Measurements from ENCODE around the gene GPC3.
A peak's percentile ranks its signal among the peaks of the same experiment; 100 is the strongest.

Gene GPC3

DNA sequence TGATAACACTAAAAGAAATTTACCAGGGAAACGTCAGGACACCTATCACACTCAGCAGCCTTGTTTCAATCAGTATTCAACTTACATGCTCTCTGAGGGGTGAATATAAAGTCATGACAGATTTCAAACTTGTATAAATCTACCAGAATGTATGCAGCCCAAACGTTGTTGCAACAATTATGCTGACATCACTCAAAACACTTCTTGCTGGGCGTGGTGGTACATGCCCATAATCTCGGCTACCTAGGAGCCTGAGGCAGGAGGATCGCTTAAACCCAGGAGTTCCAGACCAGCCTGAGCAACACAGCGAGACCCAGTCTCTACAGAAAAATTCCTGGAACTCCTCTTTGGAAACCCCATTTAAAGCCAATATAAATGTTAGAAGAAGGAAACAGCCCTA, 303.5 kb downstream of the GPC3 start:
- no peak for DNase-seq (ENCODE audit: low read depth)

DNA sequence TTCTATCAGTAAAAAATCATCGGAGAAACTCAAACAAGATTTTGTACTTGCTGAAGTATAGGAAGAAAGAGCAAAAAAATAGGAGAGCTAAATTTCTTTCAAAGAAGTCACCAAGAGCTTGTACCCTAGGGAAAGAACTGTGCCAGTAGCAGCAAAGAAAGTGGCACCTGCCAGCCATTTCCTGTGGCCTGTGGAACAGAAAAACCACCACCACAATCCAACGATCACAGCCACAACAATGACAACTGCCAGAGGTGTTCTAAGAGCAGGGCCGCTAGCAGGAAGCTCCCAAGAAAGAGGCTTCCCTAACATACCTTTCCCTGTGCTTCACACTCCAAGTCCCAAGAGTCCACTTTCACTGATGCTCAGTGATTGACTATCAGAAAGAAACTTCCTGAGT, 304.0 kb downstream of the GPC3 start:
- no peak for DNase-seq (ENCODE audit: low read depth)

DNA sequence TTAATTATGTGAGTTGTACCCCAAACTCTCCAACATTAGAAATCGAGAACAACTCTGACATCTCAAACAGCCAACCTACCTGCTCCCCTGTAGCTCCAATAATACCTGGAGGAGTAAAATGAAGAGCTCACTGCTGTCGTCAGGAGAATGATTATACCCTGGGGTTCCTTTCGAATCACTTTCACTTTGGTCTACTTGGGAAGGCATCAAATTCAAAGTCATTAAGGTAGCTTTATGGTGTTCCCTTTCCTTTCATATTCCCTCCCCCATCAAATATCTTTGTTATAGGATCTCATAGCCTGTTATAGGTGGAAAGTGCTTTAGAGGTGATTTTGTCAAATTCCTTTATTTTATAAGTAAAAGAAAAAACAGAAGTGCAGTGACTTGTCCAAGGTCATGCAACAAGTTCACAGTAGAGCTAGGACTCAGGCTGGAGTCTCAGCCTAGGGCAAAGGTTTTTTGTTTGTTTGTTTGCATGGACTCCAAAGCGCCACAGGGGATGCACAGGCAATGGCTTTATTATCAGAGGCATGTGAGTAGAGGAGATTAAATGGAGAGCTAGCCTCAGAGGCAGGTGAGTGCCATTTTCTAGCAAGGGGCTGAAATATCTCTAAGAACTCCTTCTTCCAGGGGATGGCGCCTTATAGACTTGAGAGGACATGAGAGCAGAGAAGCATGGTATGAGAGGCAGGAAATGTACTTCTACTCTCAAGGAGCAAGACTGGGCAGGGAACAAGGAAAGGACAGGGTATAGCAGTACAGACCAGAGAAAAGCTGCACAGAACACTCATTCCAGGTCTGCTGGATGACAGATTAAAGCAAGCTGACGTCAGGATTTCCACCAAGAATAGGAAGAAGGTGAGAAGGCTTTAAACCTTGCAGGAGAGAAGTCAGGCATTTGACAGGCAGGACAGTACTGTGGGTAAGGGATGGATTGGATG, 308.0 kb downstream of the GPC3 start:
- no peak for DNase-seq (ENCODE audit: low read depth)

DNA sequence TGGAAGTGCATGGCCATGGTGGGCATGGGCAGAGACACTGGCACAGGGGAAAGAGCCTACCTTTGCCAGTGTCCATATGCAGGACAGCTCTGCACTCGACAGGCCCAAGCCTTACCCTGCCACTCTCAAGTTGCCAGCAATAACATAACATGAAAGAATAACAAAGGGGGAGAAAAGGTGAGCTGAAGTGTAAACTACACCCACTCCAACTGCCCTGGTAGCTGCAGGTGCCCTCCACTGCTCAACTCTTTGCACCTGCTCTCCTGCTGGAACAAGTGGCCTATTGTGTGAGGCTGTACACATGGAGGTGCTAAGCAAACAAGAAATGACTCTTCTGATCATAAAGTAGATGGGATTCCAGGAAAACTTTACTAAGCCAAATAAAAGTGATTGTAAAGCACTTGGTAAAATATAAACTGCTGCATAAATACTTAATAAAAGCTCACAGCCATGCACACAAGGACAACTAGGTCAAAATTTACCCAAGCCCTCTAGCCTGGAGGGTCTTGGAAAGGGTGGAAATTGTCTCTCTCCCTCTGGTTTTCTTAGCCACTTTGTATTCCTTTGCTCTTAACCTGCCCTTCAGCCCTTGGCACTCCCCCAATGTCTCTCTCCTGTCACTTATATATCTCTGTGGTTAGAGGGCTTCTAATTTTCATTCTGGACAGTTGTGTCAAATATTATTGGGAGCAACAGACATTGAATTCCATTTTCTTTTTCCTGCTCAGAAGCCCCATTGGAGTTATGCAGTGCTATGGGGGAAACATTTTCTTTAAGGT, 308.9 kb downstream of the GPC3 start:
- no peak for DNase-seq (ENCODE audit: low read depth)

DNA sequence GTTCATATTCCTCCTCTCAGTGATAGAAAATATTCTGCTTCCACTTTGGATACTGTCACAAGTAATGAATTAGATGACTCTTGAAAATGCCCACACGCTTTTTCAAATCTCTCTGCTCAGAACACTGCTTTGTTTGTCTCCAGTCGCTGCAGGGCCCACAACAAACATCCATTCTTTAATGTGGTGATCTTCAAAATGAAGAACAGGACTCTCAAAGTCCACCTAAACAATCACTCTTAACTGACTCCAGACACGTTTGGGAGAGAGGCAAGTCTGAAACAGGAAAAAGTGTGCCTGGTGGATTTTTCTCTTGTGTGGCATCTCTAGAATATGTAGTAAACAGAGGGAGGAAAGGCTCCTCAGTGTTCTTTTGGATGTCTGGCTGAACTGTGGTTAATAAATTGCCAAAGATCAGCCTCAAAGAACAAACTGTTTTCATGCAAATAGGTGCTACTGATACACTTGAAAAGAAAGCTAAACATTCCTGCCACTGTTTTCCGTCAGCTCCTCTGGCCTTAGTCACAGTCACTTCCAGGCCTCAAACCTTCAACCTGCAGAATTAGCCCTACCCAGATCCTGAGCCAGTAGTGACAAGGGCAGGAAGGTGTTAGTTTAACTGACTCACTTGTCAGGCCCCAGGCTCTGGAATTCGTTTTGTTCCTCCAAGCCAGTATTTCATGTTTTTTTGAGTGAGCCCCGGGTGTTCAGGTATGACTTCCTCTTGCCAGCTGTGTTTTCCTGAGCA, 310.5 kb downstream of the GPC3 start:
- DNase-seq (ENCODE audit: low read depth) = no peak

DNA sequence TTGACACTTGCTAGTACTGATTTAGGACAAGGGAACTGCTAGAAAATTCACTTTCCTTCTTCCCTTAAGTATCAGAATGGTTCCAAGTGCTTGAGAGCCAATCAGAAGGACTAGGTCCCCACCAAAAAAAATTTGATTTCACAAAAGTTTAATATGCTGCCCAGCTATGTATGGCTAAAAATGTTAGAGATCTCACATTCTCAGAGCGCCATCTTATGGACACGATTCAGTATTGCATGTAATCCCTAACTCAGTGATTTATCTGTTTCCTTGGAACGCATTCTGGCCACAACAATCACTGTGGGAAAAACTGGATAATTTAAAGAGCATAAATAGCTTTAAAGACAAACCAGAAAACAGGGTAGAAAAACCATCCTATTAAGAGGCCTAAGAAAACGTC, 315.0 kb downstream of the GPC3 start:
- DNase-seq (ENCODE audit: low read depth) = peak; percentile 3

DNA sequence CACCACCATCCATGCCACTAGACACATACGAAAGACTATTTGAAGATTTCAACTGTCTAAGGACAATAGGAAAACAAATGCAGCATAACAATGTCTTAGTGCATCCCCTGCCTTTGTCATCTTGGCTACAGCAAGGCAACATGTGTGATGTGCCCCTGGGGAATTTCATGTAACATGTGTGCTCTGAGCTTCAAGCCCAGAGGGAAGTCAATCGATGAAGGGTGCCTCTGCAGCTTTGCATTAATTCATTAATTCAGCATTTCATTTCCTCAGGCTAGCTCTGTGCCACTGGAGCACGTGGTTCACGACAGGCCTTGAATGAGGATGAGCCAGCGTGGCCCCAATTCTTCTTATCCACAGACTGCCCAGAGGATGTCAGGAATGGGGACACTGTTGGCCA, 316.2 kb downstream of the GPC3 start:
- no peak for DNase-seq (ENCODE audit: low read depth)

DNA sequence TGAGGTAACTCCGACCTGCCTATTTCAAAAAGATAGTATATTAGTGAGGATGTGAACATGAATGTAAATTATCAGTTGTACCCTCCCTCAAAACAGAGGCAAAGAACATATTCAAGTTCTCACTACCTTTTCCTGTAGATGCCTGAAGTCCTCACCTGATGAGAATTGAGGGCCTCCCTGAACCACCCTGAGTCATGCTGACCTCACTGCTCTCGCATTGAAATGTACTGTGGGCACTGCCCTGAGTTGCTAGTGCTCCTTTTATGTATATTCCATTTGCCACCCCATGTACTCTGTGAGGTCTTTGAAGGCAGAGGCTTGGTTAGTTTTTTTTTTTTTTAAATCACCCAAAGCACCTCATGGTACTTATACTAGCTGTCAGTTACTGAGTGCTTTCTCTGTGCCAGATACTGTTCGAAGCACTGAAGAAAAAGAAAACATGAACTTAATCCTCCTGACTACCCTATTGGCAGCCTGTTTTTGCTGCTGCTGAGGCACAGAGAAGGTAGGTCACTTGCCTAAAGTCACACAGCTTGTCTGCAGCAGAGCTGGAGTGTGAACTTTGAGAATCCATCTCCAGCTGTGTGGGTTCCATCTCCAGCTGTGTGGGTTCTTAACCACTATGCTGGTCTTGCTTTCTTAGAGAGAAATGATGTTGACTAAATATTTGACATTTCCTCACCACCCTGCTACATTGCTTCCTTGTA, 317.0 kb downstream of the GPC3 start:
- no peak for DNase-seq (ENCODE audit: low read depth)

DNA sequence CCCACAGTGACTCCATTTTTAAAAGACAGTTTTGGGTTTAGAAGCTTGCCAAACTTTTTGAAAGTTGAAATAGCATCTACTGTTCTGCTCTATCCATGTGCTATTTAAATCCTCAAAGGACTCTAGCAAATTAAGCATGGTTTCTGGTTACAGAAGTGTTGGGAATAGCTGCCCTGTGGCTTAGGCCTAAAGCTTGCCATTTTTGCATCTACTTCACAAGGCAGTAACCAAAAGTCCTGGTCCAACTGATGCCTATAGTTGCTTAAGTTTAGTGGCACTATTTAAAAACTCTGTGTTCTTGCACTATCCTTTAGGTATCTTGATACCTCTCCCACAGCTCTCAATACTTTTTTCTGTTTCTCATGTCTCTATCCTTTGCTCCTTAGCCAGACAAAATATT, 319.1 kb downstream of the GPC3 start:
- DNase-seq (ENCODE audit: low read depth) = no peak

DNA sequence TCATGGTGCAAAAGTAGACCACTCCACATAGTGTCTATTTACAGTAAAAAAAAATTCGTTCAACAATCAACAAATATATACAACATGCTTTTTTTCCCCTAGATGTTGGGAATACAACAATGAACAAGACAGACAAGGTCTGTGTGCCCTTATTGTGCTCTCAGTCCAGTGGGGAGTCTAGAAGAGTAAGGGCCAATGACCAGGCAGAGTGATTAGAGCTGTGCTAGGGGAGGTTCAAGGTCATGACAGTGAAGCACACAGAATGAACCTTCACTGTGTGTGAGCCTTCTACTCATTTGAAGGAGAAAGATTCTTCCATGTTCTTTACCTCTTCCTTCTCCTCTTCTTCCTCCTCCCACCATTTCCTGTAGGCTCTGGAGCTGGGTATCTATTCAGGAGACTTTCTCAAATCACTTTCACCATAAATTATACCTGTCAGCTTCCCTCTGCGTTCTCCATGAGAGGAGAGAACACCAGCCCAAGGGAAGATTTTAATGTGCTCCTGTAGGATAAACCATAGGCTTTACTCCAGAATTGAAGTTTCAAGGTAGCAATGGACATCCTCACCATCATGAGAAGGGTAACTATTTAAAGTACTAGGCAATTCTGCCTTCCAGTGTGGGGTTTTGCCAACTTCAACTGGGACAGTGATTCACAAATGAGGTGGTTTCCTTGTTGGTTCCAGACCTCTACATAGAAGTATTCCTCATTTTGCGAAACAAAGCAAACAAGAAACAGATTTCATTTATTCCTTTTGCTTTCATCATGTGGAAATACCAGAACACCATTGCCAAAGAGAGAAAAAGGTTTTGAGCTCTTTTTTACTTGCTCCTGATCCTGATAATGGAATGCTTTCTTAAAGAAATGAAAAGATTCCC, 323.2 kb downstream of the GPC3 start:
- no peak for DNase-seq (ENCODE audit: low read depth)

DNA sequence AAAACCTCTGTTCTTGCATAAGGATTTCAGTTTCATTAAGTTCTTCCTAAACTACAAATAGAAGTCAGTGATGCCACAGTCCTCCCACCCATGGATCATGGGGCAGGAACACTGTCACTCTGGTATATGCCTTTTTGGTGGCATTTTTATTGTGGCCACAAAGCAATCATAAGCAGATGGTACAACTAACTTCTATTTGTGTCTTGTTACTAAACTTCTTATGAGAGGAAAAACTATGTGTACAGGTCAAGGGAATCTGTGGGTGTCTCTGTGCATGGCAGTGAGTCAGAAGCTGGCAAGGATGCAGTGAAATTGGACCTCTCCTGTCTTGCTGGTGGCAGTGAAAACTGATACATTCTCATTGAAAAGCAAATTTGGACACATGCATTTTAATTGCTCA, 325.1 kb downstream of the GPC3 start:
- no peak for DNase-seq (ENCODE audit: low read depth)

DNA sequence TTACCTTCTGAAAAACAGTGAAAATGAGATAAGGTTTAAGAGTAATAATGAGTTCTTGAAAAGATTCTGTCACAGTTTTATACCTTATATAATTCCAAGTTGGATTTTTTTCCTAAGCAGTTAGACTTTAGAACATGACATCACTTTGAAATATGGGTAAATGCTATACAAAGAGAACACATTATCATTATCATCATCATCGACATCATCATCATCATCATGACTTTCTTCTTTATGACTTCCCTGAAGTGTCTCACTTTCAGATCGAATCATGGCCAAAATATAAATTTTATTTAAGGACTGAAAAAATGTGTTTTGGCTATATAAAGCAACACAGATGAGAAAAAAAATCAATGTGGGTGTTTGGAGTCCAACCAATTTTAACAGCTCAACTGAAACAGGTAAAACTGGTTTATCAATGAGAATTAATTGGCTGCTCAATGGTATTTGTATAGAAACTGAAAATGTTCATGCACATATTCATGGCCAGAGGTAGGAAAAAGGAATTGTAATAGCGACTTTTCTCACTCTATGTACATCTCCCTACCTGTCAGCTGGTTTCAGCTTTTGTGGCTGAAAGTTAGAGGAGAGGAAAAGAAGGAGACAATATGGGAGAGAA, 327.0 kb downstream of the GPC3 start:
- no peak for DNase-seq (ENCODE audit: low read depth)

DNA sequence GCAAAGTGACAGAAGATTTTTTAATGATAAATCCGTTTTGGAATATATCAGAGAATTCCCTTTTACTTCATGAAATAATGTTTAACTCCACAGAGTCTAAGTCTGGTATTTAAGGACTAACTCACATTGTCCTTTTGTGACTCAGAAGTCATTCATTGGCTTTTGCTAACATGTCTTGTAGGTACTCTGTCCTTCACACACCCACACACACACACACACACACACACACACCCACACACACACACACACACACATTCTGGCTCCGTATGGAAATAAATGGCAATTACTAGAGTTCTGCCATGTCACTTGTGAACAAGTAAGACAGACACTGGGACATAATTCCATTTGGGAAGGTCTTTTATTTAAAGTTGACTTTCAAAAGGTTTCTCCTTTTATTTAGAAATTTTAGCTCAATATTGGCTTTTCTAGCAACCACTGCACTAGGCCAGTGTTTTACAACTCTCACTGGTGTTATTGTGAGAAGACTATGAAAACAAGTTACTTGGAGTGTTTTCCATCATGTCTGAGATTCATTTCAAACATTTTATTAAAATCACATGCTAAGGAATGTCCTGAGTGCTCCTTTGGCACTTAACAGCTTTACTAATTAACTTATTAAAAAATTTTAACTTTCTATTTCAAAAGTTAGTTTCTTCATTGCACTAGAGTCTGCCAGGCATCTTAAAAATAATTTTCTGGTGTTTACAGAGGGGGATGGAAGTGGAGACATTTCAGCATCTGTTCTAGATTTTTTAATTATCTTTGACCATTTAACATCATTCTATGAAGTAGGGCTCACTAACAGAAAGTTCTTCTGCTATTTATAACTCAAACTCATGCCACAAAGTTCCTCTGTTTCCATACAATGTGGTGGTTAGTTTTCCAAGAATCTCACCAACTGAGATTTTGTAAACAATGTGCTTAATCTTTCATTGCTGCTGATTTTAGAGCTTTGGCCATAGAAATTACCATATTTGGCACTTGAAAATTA, 329.8 kb downstream of the GPC3 start:
- DNase-seq (ENCODE audit: low read depth) = no peak

DNA sequence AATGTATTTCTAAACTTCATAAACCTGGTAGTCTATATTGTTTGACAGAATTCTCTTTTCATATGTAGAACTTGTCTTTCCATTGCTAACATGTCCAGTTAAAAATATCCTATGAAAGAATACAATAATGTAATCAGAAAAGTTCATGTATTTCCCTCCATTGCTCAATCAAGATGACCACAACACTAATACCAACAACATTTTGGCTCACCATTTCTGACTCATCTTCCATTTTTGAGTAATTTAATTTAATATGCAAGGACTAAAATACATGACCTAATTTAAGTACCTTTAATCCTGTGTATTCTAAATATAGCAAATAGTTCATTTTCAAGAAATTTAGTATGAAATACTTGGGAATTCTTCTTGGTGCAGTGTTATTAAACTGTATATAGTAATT, 330.6 kb downstream of the GPC3 start:
- DNase-seq (ENCODE audit: low read depth) = no peak

DNA sequence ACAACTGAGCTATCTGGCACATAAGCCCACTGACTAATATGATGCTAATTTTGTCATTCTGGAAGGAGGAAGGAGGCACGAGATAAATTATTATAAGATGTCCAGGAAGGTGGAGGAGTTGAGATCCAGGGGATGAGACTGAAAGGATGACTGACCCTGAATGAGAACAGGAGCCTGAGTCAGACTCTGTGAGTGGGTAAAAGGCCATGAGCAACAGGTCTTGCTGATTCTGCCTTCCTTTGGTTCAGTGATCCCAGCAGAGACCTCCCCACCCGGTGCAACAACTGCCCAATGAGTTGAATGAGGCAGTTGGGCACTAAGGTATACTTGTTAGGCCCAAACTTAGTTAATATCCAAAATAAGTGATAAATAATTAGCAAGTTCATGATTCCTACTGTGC, 332.0 kb downstream of the GPC3 start:
- DNase-seq (ENCODE audit: low read depth) = no peak

DNA sequence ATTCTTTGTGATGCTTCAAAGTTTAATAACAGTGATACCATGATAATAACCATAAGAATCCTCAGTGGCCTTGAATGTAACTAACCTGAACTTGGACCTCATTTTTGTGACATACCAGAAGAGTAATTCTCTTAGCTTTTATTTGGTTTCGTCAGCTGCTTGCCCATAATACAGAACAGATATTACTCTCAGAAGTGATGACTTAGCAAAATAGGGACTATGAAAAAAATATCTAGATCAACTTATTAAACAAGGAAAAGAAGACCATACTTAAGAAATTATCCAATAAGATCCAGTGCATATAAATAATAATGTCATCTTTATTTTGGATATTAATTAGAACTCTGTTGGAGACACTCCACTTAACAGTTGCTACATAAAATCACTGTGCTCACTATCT, 333.2 kb downstream of the GPC3 start:
- no peak for DNase-seq (ENCODE audit: low read depth)

DNA sequence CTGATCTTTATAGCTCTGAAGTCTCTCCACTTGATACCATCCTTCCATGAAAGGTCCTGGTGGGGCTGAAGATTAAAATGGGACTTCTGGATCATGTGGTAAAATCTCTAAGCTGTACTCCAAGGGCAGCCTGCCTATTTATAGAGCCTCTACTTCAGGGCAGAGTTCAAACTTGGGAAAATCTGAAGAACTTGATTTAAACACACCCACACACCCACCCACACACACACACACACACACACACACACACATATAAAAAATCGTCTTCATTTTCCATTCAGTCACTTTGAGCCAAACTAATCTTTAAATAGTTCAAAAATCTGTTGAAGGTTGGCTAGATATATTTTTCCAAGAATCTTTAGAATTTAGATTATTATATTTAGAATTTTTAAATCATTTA, 335.2 kb downstream of the GPC3 start:
- DNase-seq (ENCODE audit: low read depth) = no peak

DNA sequence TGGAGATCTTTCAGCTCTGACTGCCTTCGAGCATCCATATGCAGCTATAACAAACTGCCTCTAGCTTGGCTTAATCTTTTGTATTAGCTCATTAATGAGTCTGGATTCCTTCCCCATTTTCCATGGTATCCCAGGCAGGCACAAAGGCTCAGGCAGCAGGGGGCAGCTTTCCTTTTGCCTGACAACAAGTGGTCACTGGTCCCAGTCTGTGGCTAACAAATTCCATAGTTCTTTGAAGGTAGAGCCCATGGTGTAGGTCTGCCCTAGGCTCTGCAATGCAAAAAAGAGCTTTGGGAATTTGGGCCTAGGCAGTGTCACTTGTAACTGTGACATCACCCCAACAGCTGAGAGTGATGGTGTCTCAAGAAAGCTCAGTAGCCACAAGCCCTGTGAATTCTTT, 335.7 kb downstream of the GPC3 start:
- DNase-seq (ENCODE audit: low read depth) = no peak

DNA sequence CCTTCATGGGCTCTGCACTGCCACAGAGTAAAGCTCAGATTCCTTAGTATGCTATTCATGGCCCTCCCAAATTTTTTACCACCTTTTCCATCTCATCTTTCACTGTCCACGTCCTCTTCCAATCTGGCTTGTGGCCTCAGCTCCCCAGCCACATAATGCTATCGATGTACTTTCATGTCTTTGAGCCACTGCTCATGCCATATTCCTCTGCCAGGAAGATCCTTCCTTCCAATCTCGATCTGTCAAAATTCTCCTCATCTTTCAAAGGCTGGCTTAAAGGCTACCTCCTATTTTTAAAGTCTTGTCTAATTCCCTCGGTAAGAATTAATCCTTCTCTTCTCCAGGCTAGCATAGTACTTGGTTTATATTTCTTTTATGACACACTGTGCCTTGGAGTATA, 336.8 kb downstream of the GPC3 start:
- no peak for DNase-seq (ENCODE audit: low read depth)

Data from ELR (cell line).